ENCODE results near the gene EPHB2. TPM values are rescaled to one million over a fixed set of nuclear protein-coding genes. Genes with fewer than 3 reads are reported as not detected.

The EPHB2 gene
- total and polyA plus RNA-seq, 2 of the 8 experiments (the other 6 are each of a cell fraction or from before 2014, with no cell fraction given): 15.8 to 17.2 TPM

DNA sequence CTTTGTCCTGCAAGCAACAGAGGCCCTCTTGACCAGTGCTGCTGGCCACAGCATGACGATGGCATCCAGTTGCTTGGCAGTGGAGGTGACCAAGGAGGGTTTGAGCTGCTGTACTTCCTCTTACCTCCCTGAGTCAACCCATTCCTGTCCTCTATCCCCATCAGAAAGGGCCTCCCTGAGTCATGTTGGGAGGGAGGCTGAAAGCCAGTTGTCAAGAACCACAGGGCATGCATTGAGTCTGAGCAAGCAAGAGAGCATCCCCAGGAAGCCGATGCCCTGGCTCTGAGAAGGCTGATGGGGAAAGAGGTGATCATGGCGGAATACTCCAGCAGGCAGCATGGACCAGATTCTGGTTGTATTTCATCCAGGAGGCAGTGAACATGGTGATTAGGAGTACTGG, 192.5 kb downstream of the EPHB2 start:
- H3K79me1 ChIP-seq (ENCODE audit: low read depth, low read length): no peaks in the 10 kb centered on the region
- no peak overlapping the region for H2BK15ac ChIP-seq (ENCODE audit: low read length)
- H3K4ac ChIP-seq (replicated peaks; ENCODE audit: insufficient read length, low read depth, low read length): no peak overlapping the region
- H3K56ac ChIP-seq (replicated peaks; ENCODE audit: insufficient read length, low read depth, low read length): no peak overlapping the region
- no peaks in the 10 kb centered on the region for H3K36me3 ChIP-seq (ENCODE audit: control insufficient read depth in 2 of 4, insufficient read depth in 4 of 4, low read length in 3 of 4)
- H4K91ac ChIP-seq (replicated peaks; ENCODE audit: insufficient read length, low read length): no peak overlapping the region
- 90% methylated on average over 3 of the region's 3 CpGs; no CpG with 5 or more reads in 1 of the 2 experiments for WGBS, 2 experiments (ENCODE audit: extremely low coverage in 1 of 2, insufficient coverage in 1 of 2, insufficient read length in 1 of 2, insufficient replicate concordance in 2 of 2, low coverage in 1 of 2, low lambda C conversion rate in 2 of 2, missing lambda C conversion rate in 1 of 2)
- DNase-seq (ENCODE audit: low read depth in 1 of 2, low spot score in 2 of 2) (no peak), FAIRE-seq (no peak)
- H2AK5ac ChIP-seq (ENCODE audit: low read depth, low read length): no peak overlapping the region
- H4K5ac ChIP-seq (ENCODE audit: insufficient read length, low read depth, low read length): no peak overlapping the region
- H3K4me2 ChIP-seq (ENCODE audit: insufficient read depth in 1 of 2, low read depth in 2 of 2, low read length in 2 of 2): no peak overlapping the region
- no peak overlapping the region for H3K18ac ChIP-seq (ENCODE audit: extremely low read depth, low read length)
- no peak overlapping the region for H2AFZ ChIP-seq (ENCODE audit: low read length)
- H3K79me2 ChIP-seq (ENCODE audit: control insufficient read depth in 1 of 2, insufficient read depth in 2 of 2, low read length in 2 of 2): no peaks in the 10 kb centered on the region
- no peak overlapping the region for H2BK120ac ChIP-seq (replicated peaks; ENCODE audit: low read depth, low read length)
- CTCF ChIA-PET (ENCODE audit: partially characterized antibody): interaction anchor here (1.4 to 1.8 kb wide), 3 partner anchors 41 to 248 kb away, joined by 4 to 6 read pairs (median 6); no protein-coding TSS in a partner anchor
- H2BK5ac ChIP-seq (ENCODE audit: low read depth, low read length): no peak overlapping the region
- H3K9ac ChIP-seq (replicated peaks in 1 of 4; ENCODE audit: extremely low read depth in 1 of 4, low read depth in 3 of 4, low read length in 3 of 4): no peak overlapping the region
- H3K4me3 ChIP-seq (ENCODE audit: extremely low read depth in 1 of 4, insufficient read depth in 2 of 4, low read depth in 3 of 4, low read length in 4 of 4): no peak overlapping the region
- no peaks in the 10 kb centered on the region for H3K27me3 ChIP-seq (replicated peaks in 1 of 4; ENCODE audit: control insufficient read depth in 3 of 4, extremely low read depth in 1 of 4, insufficient read depth in 3 of 4, low read length in 3 of 4)
- no peak overlapping the region for H3K23ac ChIP-seq (ENCODE audit: insufficient read length)
- H3K27ac ChIP-seq (ENCODE audit: low read depth, low read length): no peak overlapping the region
- H2BK20ac ChIP-seq (ENCODE audit: low read length): no peak overlapping the region
- no peak overlapping the region for H2BK12ac ChIP-seq (ENCODE audit: low read depth, low read length)
- H4K20me1 ChIP-seq (replicated peaks in 1 of 2; ENCODE audit: control insufficient read depth in 1 of 2, insufficient read depth in 2 of 2, low read length in 2 of 2): no peaks in the 10 kb centered on the region
- no peaks in the 10 kb centered on the region for H3K23me2 ChIP-seq (ENCODE audit: low read depth, low read length)
- POLR2A ChIA-PET (ENCODE audit: partially characterized antibody): no interaction called here
- H3K4me1 ChIP-seq (replicated peaks in 1 of 4; ENCODE audit: control insufficient read depth in 3 of 4, insufficient read depth in 4 of 4, low read length in 3 of 4): no peaks in the 10 kb centered on the region
- H4K8ac ChIP-seq (ENCODE audit: extremely low read depth, insufficient read depth, low read length): no peak overlapping the region
- H3K14ac ChIP-seq (ENCODE audit: insufficient read length): no peak overlapping the region
- no peaks in the 10 kb centered on the region for H3K9me3 ChIP-seq (ENCODE audit: insufficient read depth in 2 of 2, low read depth in 1 of 2, low read length in 1 of 2)
- TF ChIP-seq CHD1 (IDR thresholded peaks at IDR 0.05; ENCODE audit: low read depth, low read length): no peak
- TF ChIP-seq TEAD4 (IDR thresholded peaks at IDR 0.05; ENCODE audit: low read depth, low read length): no peak
- TF ChIP-seq KDM4A (IDR thresholded peaks at IDR 0.05; ENCODE audit: low read depth, low read length, severe bottlenecking): no peak
- no peak for TF ChIP-seq SAP30 (IDR thresholded peaks at IDR 0.05; ENCODE audit: insufficient read depth, insufficient replicate concordance, low read length)
- no peak for TF ChIP-seq SIN3A (conservative IDR thresholded peaks at IDR 0.05 in 1 of 2, IDR thresholded peaks at IDR 0.05 in 1 of 2; ENCODE audit: low read depth in 1 of 2, low read length in 2 of 2)
- no peak for TF ChIP-seq JUN (IDR thresholded peaks at IDR 0.05; ENCODE audit: low read depth, low read length)
- TF ChIP-seq POLR2A (IDR thresholded peaks at IDR 0.05; ENCODE audit: control extremely low read depth in 1 of 2, low read depth in 2 of 2, low read length in 2 of 2): no peak
- TF ChIP-seq GABPA (IDR thresholded peaks at IDR 0.05; ENCODE audit: borderline replicate concordance, insufficient read depth, low read length): no peak
- TF ChIP-seq SRF (IDR thresholded peaks at IDR 0.05; ENCODE audit: low read depth, low read length): no peak
- no peak for TF ChIP-seq RXRA (IDR thresholded peaks at IDR 0.05; ENCODE audit: insufficient read depth, low read depth, low read length)
- no peak for TF ChIP-seq MAFK (IDR thresholded peaks at IDR 0.05; ENCODE audit: low read depth, low read length)
- no peak for TF ChIP-seq CBX8 (IDR thresholded peaks at IDR 0.05; ENCODE audit: borderline replicate concordance, low read depth, low read length)
- TF ChIP-seq RBBP5 (IDR thresholded peaks at IDR 0.05; ENCODE audit: borderline replicate concordance, low read depth, low read length): no peak
- TF ChIP-seq TCF12 (IDR thresholded peaks at IDR 0.05; ENCODE audit: low read depth, low read length): no peak
- no peak for TF ChIP-seq BRCA1 (IDR thresholded peaks at IDR 0.05; ENCODE audit: low read depth, low read length)
